PC-3 (cell line): ENCODE data around the gene CFAP299. TPM values are rescaled to one million over a fixed set of nuclear protein-coding genes. Genes with fewer than 3 reads are reported as not detected.

Experiments
- ATAC-seq: fragments of 200-7000 bp; cut with Tn5 transposase; 2 replicates; pipeline ENCODE4 v1.9.1; 2020; ENCODE audit warnings: mild to moderate bottlenecking, moderate library complexity
- BruUV-seq: library from RNA; stranded (reverse); fragments of 400-500 nt; replicated peaks from 2 replicates; lab custom pipeline; 2021; lab: Mats Ljungman, UMichigan
- CTCF ChIA-PET: fragments of 300-600 bp; sonication (Branson Sonifier 250); formaldehyde crosslinking; loops from one replicate; lab custom pipeline; 2022; ENCODE audit warnings: antibody characterized with exemption; lab: Charles Lee
- POLR2A ChIA-PET: fragments of 300-600 bp; sonication (Branson Sonifier 250); formaldehyde crosslinking; loops from one replicate; lab custom pipeline; 2022; ENCODE audit warnings: antibody characterized with exemption; ENCODE audit not compliant: unreplicated experiment; lab: Charles Lee
- DNase-seq: peaks from one replicate; pipeline ENCODE4 v3.0.0-alpha.2; 2015
- H2AFZ ChIP-seq: fragments of 300-600 bp; sonication (generic); 2 replicates; pipeline ENCODE4 v1.6.0; 2016; ENCODE audit warnings: antibody characterized with exemption, low read length
- H3F3A ChIP-seq: fragments of 300-600 bp; sonication (generic); one replicate; pipeline ENCODE4 v1.6.0; 2017; ENCODE audit warnings: antibody characterized with exemption, low read length, control low read depth, mild to moderate bottlenecking; ENCODE audit not compliant: unreplicated experiment
- H3K27ac ChIP-seq: fragments of 300-600 bp; sonication (generic); 2 replicates; pipeline ENCODE4 v1.5.1; 2016; ENCODE audit warnings: mild to moderate bottlenecking, low read length
- H3K27me3 ChIP-seq: fragments of 300-600 bp; sonication (generic); 2 replicates; pipeline ENCODE4 v1.6.1; 2016; ENCODE audit warnings: low read length, mixed read lengths
- H3K36me3 ChIP-seq: fragments of 300-600 bp; sonication (generic); 2 replicates; pipeline ENCODE4 v1.6.1; 2016; ENCODE audit warnings: low read depth, mixed run types, low read length, mixed read lengths
- H3K4me1 ChIP-seq: fragments of 300-600 bp; sonication (generic); 2 replicates; pipeline ENCODE4 v1.5.1; 2016; ENCODE audit warnings: low read length; ENCODE audit not compliant: insufficient read depth
- H3K4me2 ChIP-seq: fragments of 300-600 bp; sonication (generic); 2 replicates; pipeline ENCODE4 v1.6.0; 2016; ENCODE audit warnings: low read length
- H3K4me3 ChIP-seq: fragments of 300-600 bp; sonication (generic); 2 replicates; pipeline ENCODE4 v1.5.1; 2016; ENCODE audit warnings: mild to moderate bottlenecking, low read length, mixed read lengths
- H3K79me2 ChIP-seq: fragments of 300-600 bp; sonication (generic); 2 replicates; pipeline ENCODE4 v1.6.1; 2017; ENCODE audit warnings: low read length, mixed read lengths
- H3K9ac ChIP-seq: fragments of 300-600 bp; sonication (generic); 2 replicates; pipeline ENCODE4 v1.6.0; 2016; ENCODE audit warnings: mild to moderate bottlenecking, low read length
- H3K9me2 ChIP-seq: fragments of 300-600 bp; sonication (generic); replicated peaks from 2 replicates; pipeline ENCODE4 v1.6.1; 2016; ENCODE audit warnings: mixed run types, low read length, mixed read lengths
- H3K9me3 ChIP-seq: fragments of 300-600 bp; sonication (generic); 2 replicates; pipeline ENCODE4 v1.6.1; 2016; ENCODE audit warnings: low read length, mixed read lengths
- H4K20me1 ChIP-seq: fragments of 300-600 bp; sonication (generic); 2 replicates; pipeline ENCODE4 v1.6.1; 2016; ENCODE audit warnings: low read length, mixed read lengths
- CTCF ChIP-seq: fragments of 300-600 bp; sonication (generic); conservative IDR thresholded peaks from 2 replicates; pipeline ENCODE4 v1.5.1; 2017; ENCODE audit warnings: antibody characterized with exemption, low read depth, mild to moderate bottlenecking, low read length
- EZH2 ChIP-seq: fragments of 300-600 bp; sonication (generic); IDR thresholded peaks from one replicate; pipeline ENCODE4 v1.6.1; 2017; ENCODE audit warnings: antibody characterized with exemption, mild to moderate bottlenecking, low read length; ENCODE audit not compliant: unreplicated experiment
- EZH2phosphoT487 ChIP-seq: fragments of 300-600 bp; sonication (generic); IDR thresholded peaks from 2 replicates; pipeline ENCODE4 v1.6.1; 2018; ENCODE audit warnings: mild to moderate bottlenecking, antibody characterized with exemption, low read length, borderline replicate concordance
- intact Hi-C: fragments of 100-400 bp; cut with micrococcal nuclease; formaldehyde crosslinking; loops from 2 replicates; pipeline ENCODE4 v1.9.0; 2023
- total RNA-seq: library from RNA; depleted of rRNA; stranded (reverse); fragments of >200 nt; gene quantifications from 2 replicates; pipeline ENCODE4 v1.2.3, GENCODE V29; 2014

CFAP299 gene
- total RNA-seq, 1 experiment from 2014 or later = not detected

- peaks cover 6% of the 10 kb centered on the region; the same call in 1 of the 2 replicates for H3K4me1 ChIP-seq
- no peaks in the 10 kb centered on the region for H3K9me3 ChIP-seq
- no peaks in the 10 kb centered on the region for H3F3A ChIP-seq
- H3K4me3 ChIP-seq = no peak overlapping the region
- CTCF ChIA-PET = no interaction called here
- no peaks in the 10 kb centered on the region for H3K27me3 ChIP-seq
- TF ChIP-seq CTCF = no peak
- TF ChIP-seq EZH2phosphoT487 = no peak
- no peak overlapping the region for H3K4me2 ChIP-seq
- intact Hi-C loops = no loop called here
- no TSS peak for BruUV-seq
- no peak overlapping the region for H3K9ac ChIP-seq
- POLR2A ChIA-PET = no interaction called here
- no peaks in the 10 kb centered on the region for H3K79me2 ChIP-seq
- H2AFZ ChIP-seq = no peak overlapping the region
- DNase-seq = no peak
- H3K9me2 ChIP-seq = no peaks in the 10 kb centered on the region
- no peak for ATAC-seq
- no peaks in the 10 kb centered on the region for H3K36me3 ChIP-seq
- no peaks in the 10 kb centered on the region for H4K20me1 ChIP-seq
- H3K27ac ChIP-seq = no peak overlapping the region
These were observed 89.9 kb downstream of the CFAP299 start for GRCh38 chr4:80425124-80426100.

GRCh38 chr4:80431203-80431965 lies 95.9 kb downstream of the CFAP299 start:
- POLR2A ChIA-PET = no interaction called here
- Histone ChIP-seq H3K36me3 (no peaks in the 10 kb centered on the region), H3K4me1 (peaks cover 11% of the 10 kb centered on the region), H2AFZ (no peak overlapping the region), H3K79me2 (no peaks in the 10 kb centered on the region), H4K20me1 (no peaks in the 10 kb centered on the region), H3K9me3 (no peaks in the 10 kb centered on the region), H3K27me3 (no peaks in the 10 kb centered on the region), H3K9me2 (no peaks in the 10 kb centered on the region), H3K27ac (no peak overlapping the region), H3F3A (no peaks in the 10 kb centered on the region), H3K4me3 (no peak overlapping the region), H3K9ac (no peak overlapping the region), H3K4me2 (no peak overlapping the region)
- no TSS peak for BruUV-seq
- intact Hi-C loops = no loop called here
- TF ChIP-seq CTCF = no peak
- CTCF ChIA-PET = interaction anchor here (0.6 kb wide), 1 partner anchor 19 kb away, joined by 5 read pairs; no protein-coding TSS in a partner anchor
- no peak for ATAC-seq
- no peak for DNase-seq

DNA sequence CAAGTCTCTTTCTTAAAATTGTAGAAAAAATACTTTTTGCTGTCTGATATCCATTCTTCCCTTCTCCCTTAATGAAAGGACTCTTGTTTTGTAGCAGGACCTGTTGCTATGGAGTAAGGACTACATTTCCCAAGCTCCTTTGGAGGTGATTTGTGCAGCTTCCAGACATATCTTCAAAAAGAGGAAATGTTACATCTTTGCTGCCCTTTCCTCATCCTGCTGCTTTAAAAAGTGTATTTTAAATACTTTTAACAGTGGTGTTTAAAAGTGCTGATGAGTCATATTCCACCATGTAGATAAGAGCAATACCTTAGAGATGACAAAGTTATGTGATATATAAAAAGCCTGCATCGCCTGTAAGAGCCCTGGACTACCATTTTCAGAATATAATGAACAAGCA lies 98.7 kb downstream of the CFAP299 start:
- intact Hi-C loops = no loop called here
- H3F3A ChIP-seq = no peaks in the 10 kb centered on the region
- H3K4me1 ChIP-seq = peaks cover 16% of the 10 kb centered on the region
- H3K4me2 ChIP-seq = peak overlapping the region; percentile 15; the same call in 1 of the 2 replicates
- peak; percentile 70 for ATAC-seq
- DNase-seq = peak; percentile 39
- ChIA-PET POLR2A (no interaction called here), CTCF (no interaction called here)
- no peaks in the 10 kb centered on the region for H3K9me2 ChIP-seq
- peak overlapping the region; percentile 4; the same call in 1 of the 2 replicates for H2AFZ ChIP-seq
- H3K9me3 ChIP-seq = no peaks in the 10 kb centered on the region
- H3K79me2 ChIP-seq = no peaks in the 10 kb centered on the region
- H3K4me3 ChIP-seq = no peak overlapping the region
- H3K9ac ChIP-seq = no peak overlapping the region
- BruUV-seq = no TSS peak
- TF ChIP-seq EZH2phosphoT487 (no peak), EZH2 (no peak), CTCF (no peak)
- H3K36me3 ChIP-seq = no peaks in the 10 kb centered on the region
- H3K27ac ChIP-seq = no peak overlapping the region
- H3K27me3 ChIP-seq = no peaks in the 10 kb centered on the region
- H4K20me1 ChIP-seq = no peaks in the 10 kb centered on the region
